Activated CD8-positive, alpha-beta memory T cell treated with anti-CD3 and anti-CD28 coated beads for 24 hours (primary cell): ENCODE measurements around the gene ACTL8.

ENCODE experiments used
- DNase-seq: peaks from one replicate; pipeline ENCODE4 v3.0.0-alpha.2; 2020

Gene ACTL8

GRCh38 chr1:17810668-17811067 lies 55.5 kb downstream of the ACTL8 start:
- no peak for DNase-seq

GRCh38 chr1:17816511-17816910 lies 61.4 kb downstream of the ACTL8 start:
- DNase-seq: peak; percentile 30

GRCh38 chr1:17819129-17819802 lies 64.1 kb downstream of the ACTL8 start:
- DNase-seq: peak; percentile 17

GRCh38 chr1:17820198-17820597 lies 65.1 kb downstream of the ACTL8 start:
- DNase-seq: no peak

- DNase-seq: peak; percentile 21
These were observed 67.8 kb downstream of the ACTL8 start for GRCh38 chr1:17822741-17823426.

- DNase-seq: no peak
These were observed 70.4 kb downstream of the ACTL8 start for GRCh38 chr1:17825273-17826164.

GRCh38 chr1:17826165-17826488 lies 71.0 kb downstream of the ACTL8 start:
- DNase-seq: peak; percentile 54

- DNase-seq: no peak
These were observed 73.9 kb downstream of the ACTL8 start for GRCh38 chr1:17828991-17829390.

GRCh38 chr1:17829579-17829978 lies 74.4 kb downstream of the ACTL8 start:
- DNase-seq: no peak

- peak; percentile 21 for DNase-seq
These were observed 76.5 kb downstream of the ACTL8 start for GRCh38 chr1:17831597-17831996.

- no peak for DNase-seq
These were observed 78.7 kb downstream of the ACTL8 start for GRCh38 chr1:17833661-17834501.

- no peak for DNase-seq
These were observed 79.5 kb downstream of the ACTL8 start for GRCh38 chr1:17834561-17835100.

- DNase-seq: no peak
These were observed 82.3 kb downstream of the ACTL8 start for GRCh38 chr1:17837233-17838030.

GRCh38 chr1:17839641-17840196 lies 84.6 kb downstream of the ACTL8 start:
- no peak for DNase-seq

GRCh38 chr1:17841944-17842343 lies 86.8 kb downstream of the ACTL8 start:
- no peak for DNase-seq

GRCh38 chr1:17842686-17843085 lies 87.6 kb downstream of the ACTL8 start:
- DNase-seq: no peak

GRCh38 chr1:17844185-17844826 lies 89.2 kb downstream of the ACTL8 start:
- no peak for DNase-seq

GRCh38 chr1:17845583-17845982 lies 90.5 kb downstream of the ACTL8 start:
- DNase-seq: no peak

- no peak for DNase-seq
These were observed 91.2 kb downstream of the ACTL8 start for GRCh38 chr1:17846341-17846740.

- DNase-seq: no peak
These were observed 92.0 kb downstream of the ACTL8 start for GRCh38 chr1:17847111-17847510.

- no peak for DNase-seq
These were observed 94.1 kb downstream of the ACTL8 start for GRCh38 chr1:17849216-17849615.
